NCI-H2081 (cell line): ENCODE data around the gene GHRH.
A peak's percentile ranks its signal among the peaks of the same experiment; 100 is the strongest.

Experiments
- DNase-seq, 2 experiments: peaks; one replicate each; lab custom pipeline; 2025; lab: John Stamatoyannopoulos, UW

Gene GHRH

DNA sequence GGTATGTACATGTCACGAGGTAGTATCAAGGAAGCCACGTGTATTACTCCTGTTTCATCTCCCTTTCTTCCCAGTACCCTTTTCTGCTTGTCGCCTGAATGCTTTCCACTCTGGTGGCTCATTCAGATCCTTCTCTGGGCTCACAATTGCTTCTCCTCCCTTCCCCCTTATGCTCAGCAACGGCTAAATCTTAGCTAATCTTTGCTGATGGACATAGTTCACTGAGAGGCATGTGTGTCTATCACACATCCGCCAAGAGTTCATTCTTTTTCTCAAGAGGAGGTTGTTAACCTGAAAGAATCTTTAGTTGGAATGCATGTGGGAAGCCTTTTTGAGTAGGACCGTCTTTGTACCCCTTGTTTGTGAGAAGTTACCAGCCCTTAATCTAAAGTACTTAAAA lies 56.5 kb downstream of the GHRH start:
- DNase-seq: no peak

DNA sequence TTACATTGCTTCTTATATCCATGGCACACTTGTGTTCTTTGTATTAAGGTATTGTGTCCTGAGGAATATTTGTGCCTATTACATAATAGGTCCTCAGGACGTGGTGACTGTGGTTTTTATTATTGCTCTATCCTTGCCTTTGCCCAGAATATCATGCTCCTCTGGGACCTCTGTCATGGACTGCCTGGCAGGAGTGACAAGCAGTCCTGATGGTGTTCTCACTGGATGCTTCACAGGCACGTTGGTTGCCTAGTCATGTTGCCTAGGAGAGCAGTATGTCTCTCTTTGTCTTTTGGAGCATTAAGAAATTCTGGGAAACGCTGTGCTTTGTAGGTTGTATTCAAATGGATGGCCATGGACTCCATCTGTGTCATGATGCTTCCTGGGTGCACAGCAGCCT lies 57.6 kb downstream of the GHRH start:
- no peak for DNase-seq

DNA sequence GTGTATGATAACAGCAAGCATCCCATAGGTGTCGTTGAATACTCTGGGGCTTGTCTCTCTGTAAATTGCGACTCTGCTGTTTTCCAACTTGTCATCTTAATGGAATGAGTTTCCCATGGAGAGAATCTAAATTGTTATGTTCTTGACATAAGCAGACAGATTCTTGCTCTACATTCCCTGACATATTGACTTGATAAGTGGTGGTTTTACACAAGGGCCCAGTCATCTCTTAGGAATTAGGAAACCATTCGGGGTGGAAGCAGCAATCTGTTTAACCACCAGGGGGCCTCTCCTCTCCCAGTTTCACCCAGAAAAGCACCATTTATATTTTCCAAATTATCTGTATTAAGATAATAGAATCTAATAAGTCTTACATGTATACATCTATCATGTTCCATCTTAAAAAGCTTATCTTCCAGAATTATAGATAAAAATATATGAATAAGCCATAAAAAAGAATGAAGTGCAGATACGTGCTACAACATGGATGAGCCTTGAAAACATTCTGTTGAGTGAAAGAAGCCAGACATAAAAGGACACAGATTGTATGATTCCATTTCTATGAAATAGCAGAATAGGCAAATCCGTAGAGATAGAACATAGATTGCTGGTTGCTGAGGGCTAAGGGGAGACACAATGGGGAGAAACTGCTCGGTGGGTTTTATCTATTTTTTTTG lies 59.2 kb downstream of the GHRH start:
- peak in 1 of 2 experiments; percentile 21 for DNase-seq

DNA sequence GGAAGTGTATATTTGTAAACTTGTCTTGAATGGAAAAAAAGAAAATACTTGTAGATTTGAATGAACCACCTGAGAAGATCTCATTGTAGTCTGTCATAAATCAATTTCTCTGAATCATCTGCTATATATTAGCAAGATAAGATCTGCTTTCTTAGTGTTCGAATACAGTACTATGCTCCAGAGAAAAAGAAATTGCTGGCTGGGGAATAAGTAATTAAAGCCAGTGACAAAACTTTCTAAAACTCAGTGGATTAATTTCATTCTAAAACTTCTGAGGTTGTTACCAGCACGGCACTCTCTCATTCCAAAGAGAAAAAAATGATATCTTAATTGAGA lies 59.8 kb downstream of the GHRH start:
- no peak for DNase-seq
